Astrocyte (in vitro differentiated cells and primary cell): ENCODE data around the gene ODF2L. TPM values are rescaled to one million over a fixed set of nuclear protein-coding genes. Genes with fewer than 3 reads are reported as not detected.
A peak's percentile ranks its signal among the peaks of the same experiment; 100 is the strongest.
"Not testable (repeated sequence)": the region's sequence is repeated elsewhere in the genome, so short reads cannot be mapped to it uniquely, and the experiment has no call there.

Experiments
- DNase-seq: peaks from one replicate; pipeline ENCODE4 v3.0.0-alpha.2; 2010; ENCODE audit warnings: low read depth
- FAIRE-seq: peaks from 2 replicates; lab custom pipeline; 2011; peaks lifted over from hg19 to GRCh38; lab: Jason Lieb, UNC
- H2AFZ ChIP-seq: 2 replicates; pipeline ENCODE4 v1.6.0; 2012; ENCODE audit warnings: low read depth, low read length, inconsistent platforms
- H3K27ac ChIP-seq: 2 replicates; pipeline ENCODE4 v1.5.1; 2011; ENCODE audit warnings: low read depth, low read length, inconsistent platforms
- H3K27me3 ChIP-seq: 2 replicates; pipeline ENCODE4 v1.6.0; 2011; ENCODE audit warnings: low read length, inconsistent platforms; ENCODE audit not compliant: insufficient read depth
- H3K36me3 ChIP-seq: 2 replicates; pipeline ENCODE4 v1.5.1; 2011; ENCODE audit warnings: low read length, inconsistent platforms; ENCODE audit not compliant: insufficient read depth
- H3K4me1 ChIP-seq: 2 replicates; pipeline ENCODE4 v1.5.1; 2011; ENCODE audit warnings: low read length, inconsistent platforms; ENCODE audit not compliant: insufficient read depth
- H3K4me2 ChIP-seq: 2 replicates; pipeline ENCODE4 v1.6.0; 2012; ENCODE audit warnings: low read length, inconsistent platforms
- H3K4me3 ChIP-seq: 2 replicates; pipeline ENCODE4 v1.5.1; 2011; ENCODE audit warnings: low read depth, mild to moderate bottlenecking, low read length, inconsistent platforms; ENCODE audit not compliant: insufficient read depth
- H3K79me2 ChIP-seq: 2 replicates; pipeline ENCODE4 v1.6.0; 2012; ENCODE audit warnings: mild to moderate bottlenecking, low read length, inconsistent platforms; ENCODE audit not compliant: insufficient read depth
- H3K9ac ChIP-seq: 2 replicates; pipeline ENCODE4 v1.6.0; 2012; ENCODE audit warnings: mild to moderate bottlenecking, low read length, inconsistent platforms
- H3K9me3 ChIP-seq: 2 replicates; pipeline ENCODE4 v1.5.1; 2012; ENCODE audit warnings: low read depth, mild to moderate bottlenecking, low read length, inconsistent platforms; ENCODE audit not compliant: insufficient read depth
- H4K20me1 ChIP-seq: 2 replicates; pipeline ENCODE4 v1.6.0; 2012; ENCODE audit warnings: low read length, inconsistent platforms; ENCODE audit not compliant: insufficient read depth
- H3K27ac Mint-ChIP-seq: one replicate; pipeline ENCODE4 v1.8.0; 2021; ENCODE audit warnings: mild to moderate bottlenecking, mixed read lengths; ENCODE audit not compliant: unreplicated experiment
- H3K27me3 Mint-ChIP-seq: one replicate; pipeline ENCODE4 v1.8.0; 2021; ENCODE audit warnings: low read depth, mixed read lengths; ENCODE audit not compliant: unreplicated experiment
- H3K36me3 Mint-ChIP-seq: one replicate; pipeline ENCODE4 v1.8.0; 2021; ENCODE audit warnings: low read depth, mixed read lengths; ENCODE audit not compliant: unreplicated experiment
- H3K4me1 Mint-ChIP-seq: one replicate; pipeline ENCODE4 v1.8.0; 2021; ENCODE audit warnings: low read depth, mixed read lengths; ENCODE audit not compliant: unreplicated experiment
- H3K4me3 Mint-ChIP-seq: one replicate; pipeline ENCODE4 v1.8.0; 2021; ENCODE audit warnings: mild to moderate bottlenecking, moderate library complexity, mixed read lengths; ENCODE audit not compliant: unreplicated experiment
- H3K9me3 Mint-ChIP-seq: one replicate; pipeline ENCODE4 v1.8.0; 2021; ENCODE audit warnings: mild to moderate bottlenecking, mixed read lengths; ENCODE audit not compliant: unreplicated experiment
- EZH2 ChIP-seq: IDR thresholded peaks from 2 replicates; pipeline ENCODE4 v1.6.1; 2012; ENCODE audit warnings: mild to moderate bottlenecking, low read length, inconsistent platforms; ENCODE audit not compliant: insufficient read depth
- total RNA-seq: library from RNA; stranded (reverse); gene quantifications from 2 replicates; pipeline ENCODE4 v1.2.1, GENCODE V29; 2021
- TF ChIP-seq, protein P1 (sequence below): IDR thresholded peaks from 2 replicates; pipeline ENCODE4 v1.5.1; 2011; ENCODE audit warnings: low read depth, mild to moderate bottlenecking, inconsistent platforms, low read length, moderate library complexity; ENCODE audit not compliant: insufficient read depth

Gene ODF2L
- total RNA-seq, 1 donor from 2014 or later, result 44.7 TPM

DNA sequence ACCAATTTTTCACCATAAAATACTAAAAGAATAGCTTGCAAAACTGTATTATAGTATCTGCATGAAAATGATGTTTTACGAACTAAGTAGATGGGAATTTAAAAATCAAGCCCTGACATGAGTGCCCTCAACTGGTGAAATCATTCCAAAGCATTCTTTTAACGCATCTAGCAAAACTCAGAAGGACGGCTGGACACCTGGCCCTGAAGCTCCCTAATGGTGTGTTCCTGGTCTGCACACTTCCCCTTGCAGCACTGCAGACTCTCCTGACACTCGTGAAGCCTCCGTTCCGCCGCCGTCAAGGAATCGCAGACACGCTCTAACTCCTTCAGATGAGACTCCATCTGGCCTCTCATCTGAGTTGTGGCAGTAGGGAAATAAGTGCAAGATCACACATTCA is 39.9 kb downstream of the ODF2L start:
- Mint-ChIP-seq H3K27ac (no peak overlapping the region), H3K36me3 (peaks cover 10% of the 10 kb centered on the region), H3K27me3 (no peaks in the 10 kb centered on the region), H3K4me3 (no peak overlapping the region), H3K9me3 (no peaks in the 10 kb centered on the region), H3K4me1 (no peaks in the 10 kb centered on the region)
- Histone ChIP-seq H3K4me1 (no peaks in the 10 kb centered on the region), H3K36me3 (peaks cover 21% of the 10 kb centered on the region), H4K20me1 (no peaks in the 10 kb centered on the region), H2AFZ (no peak overlapping the region), H3K9ac (no peak overlapping the region), H3K9me3 (no peaks in the 10 kb centered on the region), H3K27ac (no peak overlapping the region), H3K4me3 (no peak overlapping the region), H3K79me2 (no peaks in the 10 kb centered on the region), H3K4me2 (no peak overlapping the region), H3K27me3 (no peaks in the 10 kb centered on the region)
- no peak for TF ChIP-seq EZH2
- FAIRE-seq (no peak), DNase-seq (no peak)

GRCh38 chr1:86352086-86352485 is 44.0 kb downstream of the ODF2L start:
- Histone ChIP-seq H2AFZ (no peak overlapping the region), H3K4me3 (no peak overlapping the region), H3K9ac (no peak overlapping the region), H4K20me1 (no peaks in the 10 kb centered on the region), H3K27ac (no peak overlapping the region), H3K4me1 (no peaks in the 10 kb centered on the region), H3K9me3 (no peaks in the 10 kb centered on the region), H3K79me2 (no peaks in the 10 kb centered on the region), H3K27me3 (no peaks in the 10 kb centered on the region), H3K4me2 (no peak overlapping the region), H3K36me3 (peaks cover 21% of the 10 kb centered on the region)
- H3K27ac Mint-ChIP-seq, result no peak overlapping the region
- no peaks in the 10 kb centered on the region for H3K27me3 Mint-ChIP-seq
- peaks cover 19% of the 10 kb centered on the region for H3K36me3 Mint-ChIP-seq
- FAIRE-seq, result no peak
- H3K4me1 Mint-ChIP-seq, result no peaks in the 10 kb centered on the region
- peak; percentile 35 for DNase-seq
- H3K9me3 Mint-ChIP-seq, result peaks cover 4% of the 10 kb centered on the region
- no peak overlapping the region for H3K4me3 Mint-ChIP-seq
- TF ChIP-seq, protein P1, sequence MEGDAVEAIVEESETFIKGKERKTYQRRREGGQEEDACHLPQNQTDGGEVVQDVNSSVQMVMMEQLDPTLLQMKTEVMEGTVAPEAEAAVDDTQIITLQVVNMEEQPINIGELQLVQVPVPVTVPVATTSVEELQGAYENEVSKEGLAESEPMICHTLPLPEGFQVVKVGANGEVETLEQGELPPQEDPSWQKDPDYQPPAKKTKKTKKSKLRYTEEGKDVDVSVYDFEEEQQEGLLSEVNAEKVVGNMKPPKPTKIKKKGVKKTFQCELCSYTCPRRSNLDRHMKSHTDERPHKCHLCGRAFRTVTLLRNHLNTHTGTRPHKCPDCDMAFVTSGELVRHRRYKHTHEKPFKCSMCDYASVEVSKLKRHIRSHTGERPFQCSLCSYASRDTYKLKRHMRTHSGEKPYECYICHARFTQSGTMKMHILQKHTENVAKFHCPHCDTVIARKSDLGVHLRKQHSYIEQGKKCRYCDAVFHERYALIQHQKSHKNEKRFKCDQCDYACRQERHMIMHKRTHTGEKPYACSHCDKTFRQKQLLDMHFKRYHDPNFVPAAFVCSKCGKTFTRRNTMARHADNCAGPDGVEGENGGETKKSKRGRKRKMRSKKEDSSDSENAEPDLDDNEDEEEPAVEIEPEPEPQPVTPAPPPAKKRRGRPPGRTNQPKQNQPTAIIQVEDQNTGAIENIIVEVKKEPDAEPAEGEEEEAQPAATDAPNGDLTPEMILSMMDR, result no peak

DNA sequence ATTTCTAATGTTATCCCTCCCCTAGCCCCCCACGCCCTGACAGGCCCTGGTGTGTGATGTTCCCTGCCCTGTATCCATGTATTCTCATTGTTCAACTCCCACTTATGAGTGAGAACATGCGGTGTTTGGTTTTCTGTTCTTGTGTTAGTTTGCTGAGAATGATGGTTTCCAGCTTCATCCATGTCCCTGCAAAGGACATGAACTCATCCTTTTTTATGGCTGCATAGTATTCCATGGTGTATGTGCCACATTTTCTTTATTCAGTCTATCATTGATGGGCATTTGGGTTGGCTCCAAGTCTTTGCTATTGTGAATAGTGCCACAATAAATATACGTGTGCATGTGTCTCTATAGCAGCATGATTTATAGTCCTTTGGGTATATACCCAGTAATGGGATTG is 45.9 kb downstream of the ODF2L start:
- H3K9ac ChIP-seq, H3K4me2 ChIP-seq, H2AFZ ChIP-seq, H3K4me3 Mint-ChIP-seq, H3K4me3 ChIP-seq, H3K9me3 ChIP-seq, H3K4me1 ChIP-seq, H3K27ac Mint-ChIP-seq, DNase-seq, H3K9me3 Mint-ChIP-seq, H4K20me1 ChIP-seq, H3K27me3 Mint-ChIP-seq, H3K4me1 Mint-ChIP-seq, FAIRE-seq, H3K27me3 ChIP-seq, H3K27ac ChIP-seq, H3K79me2 ChIP-seq: not testable (repeated sequence)
- H3K36me3 Mint-ChIP-seq, result peaks cover 19% of the 10 kb centered on the region
- peaks cover 15% of the 10 kb centered on the region for H3K36me3 ChIP-seq

DNA sequence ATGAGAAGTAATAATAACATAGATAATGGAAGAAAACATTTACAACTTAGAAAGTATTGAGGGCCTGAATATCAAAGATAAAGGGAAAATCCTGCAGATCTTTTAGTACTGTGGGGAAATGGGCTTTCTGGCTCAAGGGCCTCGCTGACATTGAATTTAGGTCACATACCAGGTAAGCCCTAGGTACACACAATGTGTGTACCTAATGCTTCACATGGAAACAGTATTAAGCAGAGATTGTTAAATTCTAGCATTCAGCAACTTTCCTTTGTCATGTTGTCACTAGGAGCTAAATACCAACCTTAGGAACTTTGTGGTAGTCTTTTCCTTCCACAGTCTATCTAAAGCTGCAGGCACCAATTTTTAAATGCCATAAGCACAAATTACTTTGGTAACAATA is 49.7 kb downstream of the ODF2L start:
- DNase-seq, result no peak
- Histone ChIP-seq H4K20me1 (no peaks in the 10 kb centered on the region), H3K27me3 (no peaks in the 10 kb centered on the region), H3K27ac (no peak overlapping the region), H3K36me3 (no peaks in the 10 kb centered on the region), H3K4me2 (no peak overlapping the region), H3K4me3 (no peak overlapping the region), H3K9ac (no peak overlapping the region), H2AFZ (no peak overlapping the region), H3K4me1 (no peaks in the 10 kb centered on the region), H3K79me2 (no peaks in the 10 kb centered on the region), H3K9me3 (no peaks in the 10 kb centered on the region)
- Mint-ChIP-seq H3K4me3 (no peak overlapping the region), H3K27me3 (no peaks in the 10 kb centered on the region), H3K27ac (no peak overlapping the region), H3K9me3 (peaks cover 4% of the 10 kb centered on the region), H3K36me3 (peaks cover 9% of the 10 kb centered on the region), H3K4me1 (no peaks in the 10 kb centered on the region)
- TF ChIP-seq, protein P1, result no peak
- no peak for TF ChIP-seq EZH2
- FAIRE-seq, result no peak
